ENCODE results near the gene CREB3.

DNA sequence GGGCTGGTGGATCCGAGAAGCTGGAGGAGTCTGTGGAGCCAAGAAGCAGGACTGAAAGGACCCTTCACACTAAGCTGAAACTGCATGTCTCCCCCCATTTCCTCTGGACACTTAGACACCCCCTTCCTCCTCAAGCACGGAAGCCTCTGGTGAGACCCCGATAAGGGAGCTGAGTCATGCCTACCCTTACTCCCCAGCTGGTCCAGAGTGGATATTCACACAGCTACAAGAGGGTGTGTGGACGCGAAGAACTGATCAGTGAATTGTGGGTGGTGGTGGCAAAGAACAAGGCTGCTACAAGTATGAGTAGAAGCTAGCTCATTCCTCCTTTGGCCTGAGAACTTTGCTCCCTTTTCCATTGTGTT lies 4.8 kb upstream of the CREB3 start:
- TF ChIP-seq, protein P1, sequence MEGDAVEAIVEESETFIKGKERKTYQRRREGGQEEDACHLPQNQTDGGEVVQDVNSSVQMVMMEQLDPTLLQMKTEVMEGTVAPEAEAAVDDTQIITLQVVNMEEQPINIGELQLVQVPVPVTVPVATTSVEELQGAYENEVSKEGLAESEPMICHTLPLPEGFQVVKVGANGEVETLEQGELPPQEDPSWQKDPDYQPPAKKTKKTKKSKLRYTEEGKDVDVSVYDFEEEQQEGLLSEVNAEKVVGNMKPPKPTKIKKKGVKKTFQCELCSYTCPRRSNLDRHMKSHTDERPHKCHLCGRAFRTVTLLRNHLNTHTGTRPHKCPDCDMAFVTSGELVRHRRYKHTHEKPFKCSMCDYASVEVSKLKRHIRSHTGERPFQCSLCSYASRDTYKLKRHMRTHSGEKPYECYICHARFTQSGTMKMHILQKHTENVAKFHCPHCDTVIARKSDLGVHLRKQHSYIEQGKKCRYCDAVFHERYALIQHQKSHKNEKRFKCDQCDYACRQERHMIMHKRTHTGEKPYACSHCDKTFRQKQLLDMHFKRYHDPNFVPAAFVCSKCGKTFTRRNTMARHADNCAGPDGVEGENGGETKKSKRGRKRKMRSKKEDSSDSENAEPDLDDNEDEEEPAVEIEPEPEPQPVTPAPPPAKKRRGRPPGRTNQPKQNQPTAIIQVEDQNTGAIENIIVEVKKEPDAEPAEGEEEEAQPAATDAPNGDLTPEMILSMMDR (conservative IDR thresholded peaks at IDR 0.05; ENCODE audit: low read depth, low read length): no peak
- TF ChIP-seq EZH2 (IDR thresholded peaks at IDR 0.05; ENCODE audit: low read length, unreplicated experiment) (no peak), EZH2phosphoT487 (IDR thresholded peaks at IDR 0.05; ENCODE audit: borderline replicate concordance, low read length) (no peak)
